NOMO-1 (cell line): ENCODE measurements around the gene RALBP1.
"Not testable (repeated sequence)": the region's sequence is repeated elsewhere in the genome, so short reads cannot be mapped to it uniquely, and the experiment has no call there.

Source experiments
- DNase-seq, 2 experiments: peaks; one replicate each; lab custom pipeline; 2025; ENCODE audit not compliant: unreplicated experiment in 2 of 2; lab: John Stamatoyannopoulos, UW

The RALBP1 gene

GRCh38 chr18:9474983-9475642 is at the start of gene RALBP1:
Gene RALBP1 (plus strand): TSS chr18:9475513. CDS start chr18:9513046, 37,533 bp downstream.
- DNase-seq: peak; percentile 98 to 99

GRCh38 chr18:9426753-9427152 is 48.6 kb upstream of the RALBP1 start:
- no peak for DNase-seq

- DNase-seq: no peak
Observed at GRCh38 chr18:9428301-9428706, 47.0 kb upstream of the RALBP1 start.

GRCh38 chr18:9428862-9429661 is 46.3 kb upstream of the RALBP1 start:
- DNase-seq: no peak

- DNase-seq: no peak
Observed at GRCh38 chr18:9429662-9429993, 45.7 kb upstream of the RALBP1 start.

- not testable (repeated sequence) for DNase-seq
Observed at GRCh38 chr18:9430315-9430714, 45.0 kb upstream of the RALBP1 start.

GRCh38 chr18:9431296-9431695 is 44.0 kb upstream of the RALBP1 start:
- no peak for DNase-seq

- not testable (repeated sequence) for DNase-seq
Observed at GRCh38 chr18:9433122-9433521, 42.2 kb upstream of the RALBP1 start.

- DNase-seq: no peak
Observed at GRCh38 chr18:9433671-9434121, 41.6 kb upstream of the RALBP1 start.

GRCh38 chr18:9434122-9434701 is 41.1 kb upstream of the RALBP1 start:
- no peak for DNase-seq

GRCh38 chr18:9435041-9435440 is 40.3 kb upstream of the RALBP1 start:
- DNase-seq: no peak

GRCh38 chr18:9436206-9436929 is 38.9 kb upstream of the RALBP1 start:
- DNase-seq: no peak

GRCh38 chr18:9437021-9437437 is 38.3 kb upstream of the RALBP1 start:
- DNase-seq: no peak

GRCh38 chr18:9437672-9438071 is 37.6 kb upstream of the RALBP1 start:
- DNase-seq: no peak

- no peak for DNase-seq
Observed at GRCh38 chr18:9441061-9441460, 34.3 kb upstream of the RALBP1 start.

- no peak for DNase-seq
Observed at GRCh38 chr18:9444549-9444948, 30.8 kb upstream of the RALBP1 start.

- no peak for DNase-seq
Observed at GRCh38 chr18:9446839-9447238, 28.5 kb upstream of the RALBP1 start.

- no peak for DNase-seq
Observed at GRCh38 chr18:9447334-9447733, 28.0 kb upstream of the RALBP1 start.

- DNase-seq: no peak
Observed at GRCh38 chr18:9449600-9450414, 25.5 kb upstream of the RALBP1 start.

GRCh38 chr18:9450920-9451319 is 24.4 kb upstream of the RALBP1 start:
- DNase-seq: not testable (repeated sequence)
